NCI-H146 treated with DMSO at 0.1 percent for 48 hours (cell line): Measurements from ENCODE around the gene SF3A2.

Experiments
- DNase-seq: peaks from one replicate; lab custom pipeline; 2025; ENCODE audit not compliant: unreplicated experiment; lab: John Stamatoyannopoulos, UW

The SF3A2 gene

GRCh38 chr19:2226051-2226839, 10.4 kb upstream of the SF3A2 start:
- DNase-seq, result no peak

GRCh38 chr19:2226840-2227360, 9.7 kb upstream of the SF3A2 start:
- no peak for DNase-seq

- no peak for DNase-seq
Measured at GRCh38 chr19:2227415-2228156, 9.0 kb upstream of the SF3A2 start.

- DNase-seq, result no peak
Measured at GRCh38 chr19:2228157-2229030, 8.2 kb upstream of the SF3A2 start.

- no peak for DNase-seq
Measured at GRCh38 chr19:2229103-2230032, 7.3 kb upstream of the SF3A2 start.

- no peak for DNase-seq
Measured at GRCh38 chr19:2230033-2230531, 6.5 kb upstream of the SF3A2 start.

- DNase-seq, result no peak
Measured at GRCh38 chr19:2230807-2231533, 5.7 kb upstream of the SF3A2 start.

GRCh38 chr19:2231621-2232221, 4.9 kb upstream of the SF3A2 start:
- no peak for DNase-seq

GRCh38 chr19:2232286-2233151, 4.1 kb upstream of the SF3A2 start:
- no peak for DNase-seq

GRCh38 chr19:2233601-2234280, 2.9 kb upstream of the SF3A2 start:
- DNase-seq, result no peak

- DNase-seq, result no peak
Measured at GRCh38 chr19:2234996-2235380, 1.6 kb upstream of the SF3A2 start.

- DNase-seq, result peak; percentile 89
Measured at GRCh38 chr19:2235381-2236063, 1.1 kb upstream of the SF3A2 start.

GRCh38 chr19:2236064-2236313, 635 bp upstream of the SF3A2 start:
- no peak for DNase-seq

- DNase-seq, result no peak
Measured at GRCh38 chr19:2237051-2237868, 636 bp downstream of the SF3A2 start.

- DNase-seq, result no peak
Measured at GRCh38 chr19:2237869-2238153, 1.2 kb downstream of the SF3A2 start.

GRCh38 chr19:2239173-2239572, 2.5 kb downstream of the SF3A2 start:
- no peak for DNase-seq
